GM06990 (cell line): Measurements from ENCODE around the gene CCDC78.

ENCODE experiments used
- DNase-seq: peaks from one replicate; pipeline ENCODE4 v3.0.0-alpha.2; 2011; ENCODE audit not compliant: insufficient read length; ENCODE audit errors: extremely low read depth
- H3K27me3 ChIP-seq: replicated peaks from 2 replicates; pipeline ENCODE4 v1.6.0; 2011; ENCODE audit warnings: low read length; ENCODE audit not compliant: control insufficient read depth, insufficient read depth
- H3K36me3 ChIP-seq: 2 replicates; pipeline ENCODE4 v1.5.1; 2011; ENCODE audit warnings: low read length; ENCODE audit not compliant: control insufficient read depth, insufficient read depth
- H3K4me3 ChIP-seq: replicated peaks from 2 replicates; pipeline ENCODE4 v1.5.1; 2011; ENCODE audit warnings: low read depth, mild to moderate bottlenecking, control low read depth, low read length
- CTCF ChIP-seq: IDR thresholded peaks from 2 replicates; pipeline ENCODE4 v1.5.1; 2011; ENCODE audit warnings: low read length, control low read depth, mild to moderate bottlenecking, inconsistent platforms; ENCODE audit not compliant: insufficient read depth, poor library complexity, severe bottlenecking

The CCDC78 gene

DNA sequence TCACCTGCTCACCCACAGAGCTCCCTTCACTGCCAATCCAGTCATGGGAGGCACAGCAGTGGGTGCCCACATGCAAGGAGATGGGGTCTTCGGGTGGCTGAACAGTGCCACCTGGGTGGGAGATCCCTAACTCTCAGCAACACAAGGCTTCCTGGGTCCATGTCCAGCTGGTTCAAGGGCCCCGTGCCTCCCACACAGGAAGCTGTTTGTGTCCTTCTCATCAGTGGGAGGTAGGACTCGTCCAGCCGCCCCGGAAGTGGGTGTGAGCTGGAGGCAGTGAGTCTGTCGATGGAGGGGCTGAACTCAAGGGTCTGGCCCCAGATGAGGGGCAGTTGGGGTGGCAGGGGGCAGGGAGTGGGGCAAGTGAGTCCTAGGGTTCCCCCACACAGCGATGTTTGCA is 22.2 kb downstream of the CCDC78 start:
- Histone ChIP-seq H3K36me3 (no peaks in the 10 kb centered on the region), H3K4me3 (no peak overlapping the region), H3K27me3 (no peaks in the 10 kb centered on the region; the same call in none of the 2 replicates)
- TF ChIP-seq CTCF = no peak
- DNase-seq = no peak

DNA sequence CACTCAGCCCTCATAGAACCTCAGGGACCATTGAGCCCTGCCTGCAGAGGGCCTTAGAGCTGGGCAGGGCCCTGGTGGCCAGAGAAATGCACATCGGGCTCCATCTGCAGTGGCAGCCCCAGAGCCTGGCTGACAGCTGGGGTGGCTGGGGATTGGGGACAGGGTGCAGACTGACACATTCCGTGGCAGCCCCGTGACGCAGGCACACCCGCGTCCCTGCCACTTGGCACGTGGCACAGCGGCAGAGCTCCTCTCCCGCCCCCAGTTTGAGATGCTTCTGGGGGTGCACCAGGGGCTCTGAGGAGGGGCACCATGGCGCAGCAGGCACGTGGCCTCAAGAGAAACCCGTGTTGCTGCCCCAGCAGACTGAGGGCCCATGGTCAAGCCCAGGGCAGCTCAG is 22.8 kb downstream of the CCDC78 start:
- TF ChIP-seq CTCF = no peak
- no peak for DNase-seq
- Histone ChIP-seq H3K36me3 (no peaks in the 10 kb centered on the region), H3K27me3 (no peaks in the 10 kb centered on the region; the same call in none of the 2 replicates), H3K4me3 (no peak overlapping the region)

- no peak for DNase-seq
- H3K27me3 ChIP-seq = no peaks in the 10 kb centered on the region; the same call in 1 of the 2 replicates
- TF ChIP-seq CTCF = no peak
- no peak overlapping the region for H3K4me3 ChIP-seq
- H3K36me3 ChIP-seq = no peaks in the 10 kb centered on the region
These were observed 23.9 kb downstream of the CCDC78 start for GRCh38 chr16:702341-702740.

GRCh38 chr16:700684-701584 is 25.3 kb downstream of the CCDC78 start:
- no peak for TF ChIP-seq CTCF
- DNase-seq = no peak
- H3K4me3 ChIP-seq = no peak overlapping the region
- H3K27me3 ChIP-seq = no peaks in the 10 kb centered on the region; the same call in 1 of the 2 replicates
- no peaks in the 10 kb centered on the region for H3K36me3 ChIP-seq

GRCh38 chr16:698911-699671 is 27.2 kb downstream of the CCDC78 start:
- Histone ChIP-seq H3K36me3 (no peaks in the 10 kb centered on the region), H3K27me3 (no peaks in the 10 kb centered on the region; the same call in 1 of the 2 replicates), H3K4me3 (no peak overlapping the region)
- TF ChIP-seq CTCF = no peak
- DNase-seq = no peak
